ENCODE results near the gene HEPACAM.

DNA sequence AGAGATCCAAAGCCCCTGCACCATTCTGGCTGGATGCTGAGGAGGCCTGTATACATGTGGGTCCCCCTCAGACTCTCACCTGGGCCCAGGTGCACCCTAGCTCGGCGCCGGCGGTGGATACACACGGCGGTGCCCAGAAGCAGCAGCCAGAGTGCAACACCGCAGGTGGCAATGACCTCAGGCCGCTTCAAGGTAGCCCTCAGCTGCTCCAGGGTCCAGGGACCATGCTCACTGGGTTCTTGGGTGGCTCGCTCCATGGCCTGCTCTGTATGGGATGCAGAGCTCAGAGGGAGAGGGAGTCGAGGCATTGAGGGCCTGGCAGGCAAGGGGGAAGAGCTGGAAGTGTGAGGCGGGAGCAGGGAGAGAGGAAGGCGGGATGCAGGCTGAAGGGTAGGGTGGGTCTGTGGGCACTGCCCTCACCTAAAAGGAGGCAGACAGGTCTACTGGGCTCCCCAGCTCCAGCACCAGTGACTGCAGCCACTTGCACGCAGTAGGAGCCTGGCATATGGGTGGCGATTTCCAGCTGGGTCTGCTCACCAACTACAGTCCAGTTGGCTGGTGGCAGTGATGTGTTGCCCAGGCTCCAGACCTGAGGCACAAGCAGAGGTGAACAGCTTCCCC, 42.0 kb downstream of the HEPACAM start:
- TF ChIP-seq, protein P1, sequence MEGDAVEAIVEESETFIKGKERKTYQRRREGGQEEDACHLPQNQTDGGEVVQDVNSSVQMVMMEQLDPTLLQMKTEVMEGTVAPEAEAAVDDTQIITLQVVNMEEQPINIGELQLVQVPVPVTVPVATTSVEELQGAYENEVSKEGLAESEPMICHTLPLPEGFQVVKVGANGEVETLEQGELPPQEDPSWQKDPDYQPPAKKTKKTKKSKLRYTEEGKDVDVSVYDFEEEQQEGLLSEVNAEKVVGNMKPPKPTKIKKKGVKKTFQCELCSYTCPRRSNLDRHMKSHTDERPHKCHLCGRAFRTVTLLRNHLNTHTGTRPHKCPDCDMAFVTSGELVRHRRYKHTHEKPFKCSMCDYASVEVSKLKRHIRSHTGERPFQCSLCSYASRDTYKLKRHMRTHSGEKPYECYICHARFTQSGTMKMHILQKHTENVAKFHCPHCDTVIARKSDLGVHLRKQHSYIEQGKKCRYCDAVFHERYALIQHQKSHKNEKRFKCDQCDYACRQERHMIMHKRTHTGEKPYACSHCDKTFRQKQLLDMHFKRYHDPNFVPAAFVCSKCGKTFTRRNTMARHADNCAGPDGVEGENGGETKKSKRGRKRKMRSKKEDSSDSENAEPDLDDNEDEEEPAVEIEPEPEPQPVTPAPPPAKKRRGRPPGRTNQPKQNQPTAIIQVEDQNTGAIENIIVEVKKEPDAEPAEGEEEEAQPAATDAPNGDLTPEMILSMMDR (IDR thresholded peaks at IDR 0.05; ENCODE audit: insufficient read depth, low read length, poor library complexity, severe bottlenecking) = no peak
- TF ChIP-seq EZH2phosphoT487 (conservative IDR thresholded peaks at IDR 0.05; ENCODE audit: low read length) = no peak

Measured in SU-DHL-6 (cell line).